Kidney epithelial cell (primary cell): ENCODE data around the gene BECN2. TPM values are rescaled to one million over a fixed set of nuclear protein-coding genes. Genes with fewer than 3 reads are reported as not detected.

Source experiments
- DNase-seq: peaks from one replicate; pipeline ENCODE4 v3.0.0-alpha.2; 2010; ENCODE audit warnings: low read depth
- H3K27me3 ChIP-seq: 2 replicates; pipeline ENCODE4 v1.6.0; 2011; ENCODE audit warnings: low read length; ENCODE audit not compliant: control insufficient read depth, insufficient read depth
- H3K36me3 ChIP-seq: 2 replicates; pipeline ENCODE4 v1.5.1; 2011; ENCODE audit warnings: low read length; ENCODE audit not compliant: control insufficient read depth, insufficient read depth
- H3K4me3 ChIP-seq: 2 replicates; pipeline ENCODE4 v1.5.1; 2011; ENCODE audit warnings: low read depth, mild to moderate bottlenecking, control low read depth, low read length
- total RNA-seq: library from RNA; depleted of rRNA; stranded (reverse); fragments of >200 nt; gene quantifications from 2 replicates; pipeline ENCODE4 v1.2.3, GENCODE V29; 2015
- TF ChIP-seq, protein P1 (sequence below): IDR thresholded peaks from 2 replicates; pipeline ENCODE4 v1.5.1; 2011; ENCODE audit warnings: mild to moderate bottlenecking, moderate library complexity, low read length, control low read depth, inconsistent platforms; ENCODE audit not compliant: insufficient read depth, poor library complexity, severe bottlenecking

BECN2 gene
- total RNA-seq, 1 donor from 2014 or later: not detected

DNA sequence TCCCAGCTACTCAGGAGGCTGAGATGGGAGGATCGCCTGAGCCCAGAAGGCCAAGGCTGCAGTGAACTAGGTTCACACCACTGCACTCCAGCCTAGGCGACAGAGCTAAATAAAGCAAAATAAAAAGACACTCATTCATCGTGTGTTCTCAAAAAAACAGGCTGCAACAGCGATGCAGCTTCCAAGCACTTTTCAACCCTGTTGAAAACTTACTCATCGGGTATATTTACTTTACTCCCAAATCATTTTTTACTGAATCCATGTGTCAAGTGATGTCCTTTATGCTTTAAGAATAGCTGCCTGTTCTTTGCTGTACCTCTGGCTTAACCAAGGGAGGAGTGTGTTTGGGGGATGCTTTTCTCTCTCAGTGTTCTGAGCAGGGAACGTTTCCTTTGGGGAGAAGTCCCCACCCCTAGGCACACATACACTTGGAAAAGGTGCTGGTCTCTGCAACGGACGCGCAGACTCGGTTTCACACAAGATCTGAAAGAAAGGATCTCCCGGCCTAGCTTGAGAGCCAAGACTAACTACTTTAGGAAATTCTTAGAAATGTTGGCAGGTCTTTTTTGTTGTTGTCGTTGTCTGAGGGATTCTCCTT lies 39.9 kb downstream of the BECN2 start:
- no peaks in the 10 kb centered on the region for H3K36me3 ChIP-seq
- TF ChIP-seq, protein P1, sequence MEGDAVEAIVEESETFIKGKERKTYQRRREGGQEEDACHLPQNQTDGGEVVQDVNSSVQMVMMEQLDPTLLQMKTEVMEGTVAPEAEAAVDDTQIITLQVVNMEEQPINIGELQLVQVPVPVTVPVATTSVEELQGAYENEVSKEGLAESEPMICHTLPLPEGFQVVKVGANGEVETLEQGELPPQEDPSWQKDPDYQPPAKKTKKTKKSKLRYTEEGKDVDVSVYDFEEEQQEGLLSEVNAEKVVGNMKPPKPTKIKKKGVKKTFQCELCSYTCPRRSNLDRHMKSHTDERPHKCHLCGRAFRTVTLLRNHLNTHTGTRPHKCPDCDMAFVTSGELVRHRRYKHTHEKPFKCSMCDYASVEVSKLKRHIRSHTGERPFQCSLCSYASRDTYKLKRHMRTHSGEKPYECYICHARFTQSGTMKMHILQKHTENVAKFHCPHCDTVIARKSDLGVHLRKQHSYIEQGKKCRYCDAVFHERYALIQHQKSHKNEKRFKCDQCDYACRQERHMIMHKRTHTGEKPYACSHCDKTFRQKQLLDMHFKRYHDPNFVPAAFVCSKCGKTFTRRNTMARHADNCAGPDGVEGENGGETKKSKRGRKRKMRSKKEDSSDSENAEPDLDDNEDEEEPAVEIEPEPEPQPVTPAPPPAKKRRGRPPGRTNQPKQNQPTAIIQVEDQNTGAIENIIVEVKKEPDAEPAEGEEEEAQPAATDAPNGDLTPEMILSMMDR: no peak
- no peak for DNase-seq
- H3K27me3 ChIP-seq: no peaks in the 10 kb centered on the region
- H3K4me3 ChIP-seq: no peak overlapping the region

DNA sequence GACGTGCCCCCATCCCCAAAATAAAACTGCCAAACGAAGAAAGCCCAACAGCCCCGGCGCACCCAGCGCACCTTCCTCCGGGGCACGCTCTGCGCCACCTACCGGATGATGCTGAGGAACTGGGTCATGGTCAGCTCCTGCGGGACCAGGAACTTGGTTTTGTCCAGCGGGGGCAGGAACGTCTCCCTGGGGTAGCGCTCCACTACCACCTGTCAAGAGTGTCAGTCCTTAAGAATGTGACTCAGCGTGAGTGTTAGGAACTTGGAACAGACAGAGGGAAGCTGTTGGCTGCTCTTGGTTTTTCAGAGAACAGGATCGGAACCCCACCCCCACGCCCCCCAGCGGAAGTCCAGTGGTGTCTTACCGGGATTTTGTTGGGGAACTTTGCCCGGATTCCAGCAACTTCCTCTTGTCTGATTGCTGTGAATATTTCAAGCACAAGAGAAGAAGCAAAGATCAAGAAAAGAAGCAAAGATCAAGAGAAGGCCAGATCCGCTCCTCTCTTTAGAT lies 40.9 kb downstream of the BECN2 start:
- TF ChIP-seq, protein P1: peak; percentile 74
- Histone ChIP-seq H3K4me3 (no peak overlapping the region), H3K27me3 (no peaks in the 10 kb centered on the region), H3K36me3 (no peaks in the 10 kb centered on the region)
- DNase-seq: peak; percentile 83

GRCh38 chr1:241999026-241999425 lies 41.5 kb downstream of the BECN2 start, which contains the start of gene MAP1LC3C:
MAP1LC3C (minus strand) TSS chr1:241999098; CDS start chr1:241999008, 90 bp downstream.
- H3K27me3 ChIP-seq: no peaks in the 10 kb centered on the region
- H3K36me3 ChIP-seq: no peaks in the 10 kb centered on the region
- no peak within 1 kb of the TSS for H3K4me3 ChIP-seq
- TF ChIP-seq, protein P1: no peak
- DNase-seq: no peak

DNA sequence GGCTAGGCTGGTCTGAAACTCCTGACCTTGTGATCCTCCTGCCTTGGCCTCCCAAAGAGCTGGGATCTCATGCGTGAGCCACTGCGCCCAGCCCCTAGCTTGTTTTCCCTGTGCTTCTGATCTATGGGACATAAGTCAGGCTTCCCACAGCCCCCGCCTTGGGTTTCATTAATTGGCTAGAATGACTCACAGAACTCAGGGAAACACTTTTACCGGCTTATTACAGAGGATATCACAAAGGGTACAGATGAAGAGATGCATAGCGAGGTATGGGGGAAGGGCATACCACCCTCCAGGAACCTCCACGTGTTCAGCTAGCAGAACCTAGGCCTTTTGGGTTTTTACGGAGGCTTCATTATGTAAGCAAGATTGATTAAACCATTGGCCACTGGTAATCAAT lies 42.9 kb downstream of the BECN2 start:
- H3K27me3 ChIP-seq: no peaks in the 10 kb centered on the region
- no peak for DNase-seq
- H3K4me3 ChIP-seq: no peak overlapping the region
- TF ChIP-seq, protein P1: no peak
- no peaks in the 10 kb centered on the region for H3K36me3 ChIP-seq

DNA sequence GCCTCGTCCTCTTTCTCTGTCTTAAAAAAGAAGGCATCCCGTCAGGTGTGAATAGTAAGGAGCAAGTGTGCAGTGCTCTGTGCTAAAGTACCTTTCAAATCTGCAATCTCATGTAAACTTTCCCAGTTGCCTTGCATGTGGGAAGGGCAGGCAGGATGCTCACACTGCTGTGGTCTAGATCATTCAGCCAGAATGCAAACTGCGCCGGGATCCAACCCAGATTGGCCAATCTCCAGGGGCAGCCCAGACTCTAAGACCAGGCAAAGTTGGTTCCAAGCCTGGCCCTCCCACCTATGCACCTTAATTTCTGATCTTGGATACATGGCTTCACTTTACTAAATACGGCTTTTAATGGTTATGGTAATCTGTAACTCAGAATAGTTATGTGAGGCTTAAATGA lies 44.5 kb downstream of the BECN2 start:
- no peak for DNase-seq
- Histone ChIP-seq H3K36me3 (no peaks in the 10 kb centered on the region), H3K27me3 (no peaks in the 10 kb centered on the region), H3K4me3 (no peak overlapping the region)
- TF ChIP-seq, protein P1: no peak

DNA sequence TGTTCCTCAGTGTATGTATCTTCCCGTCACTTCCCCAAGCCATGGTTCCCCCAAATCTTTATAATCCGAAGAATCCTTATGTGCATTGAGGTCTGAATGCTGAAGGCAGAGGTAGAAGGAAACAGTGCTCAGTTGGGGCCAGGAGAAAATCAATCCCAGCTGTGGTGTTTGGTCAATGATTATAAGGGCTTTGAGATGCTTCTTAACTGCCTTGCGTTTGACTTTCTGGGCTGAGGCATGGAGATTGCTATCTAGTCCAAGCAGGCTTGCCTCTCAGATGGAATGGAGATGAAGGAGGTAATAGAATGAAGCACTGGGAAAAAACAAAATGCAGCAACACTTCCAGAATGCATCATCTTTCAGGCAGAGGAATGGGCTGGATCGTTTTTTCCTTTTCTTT lies 44.9 kb downstream of the BECN2 start:
- Histone ChIP-seq H3K4me3 (no peak overlapping the region), H3K27me3 (no peaks in the 10 kb centered on the region), H3K36me3 (no peaks in the 10 kb centered on the region)
- TF ChIP-seq, protein P1: no peak
- no peak for DNase-seq
